Mesenchymal stem cell (in vitro differentiated cells and primary cell): ENCODE results near the gene CNR1.

Experiments used
- DNase-seq: peaks from one replicate; pipeline ENCODE4 v3.0.0-alpha.2; 2013
- H2AFZ ChIP-seq: one replicate; pipeline ENCODE4 v1.6.1; 2013; ENCODE audit warnings: low read depth, mild to moderate bottlenecking, control low read depth, inconsistent platforms, low read length, moderate library complexity
- H2AK5ac ChIP-seq: 2 replicates; pipeline ENCODE4 v1.6.1; 2013; ENCODE audit warnings: low read length, moderate library complexity, mild to moderate bottlenecking, inconsistent platforms; ENCODE audit not compliant: severe bottlenecking
- H2BK120ac ChIP-seq: one replicate; pipeline ENCODE4 v1.6.1; 2013; ENCODE audit warnings: low read depth, mild to moderate bottlenecking, inconsistent platforms, low read length, moderate library complexity
- H2BK12ac ChIP-seq, 2 experiments: one replicate each; pipeline ENCODE4 v1.6.1; 2013; ENCODE audit warnings: inconsistent platforms in 2 of 2, low read length in 2 of 2, mild to moderate bottlenecking in 2 of 2, moderate library complexity in 2 of 2, control low read depth in 1 of 2
- H2BK15ac ChIP-seq: one replicate; pipeline ENCODE4 v1.6.1; 2013; ENCODE audit warnings: mild to moderate bottlenecking, low read depth, inconsistent platforms; ENCODE audit not compliant: poor library complexity, severe bottlenecking
- H2BK5ac ChIP-seq: 2 replicates; pipeline ENCODE4 v1.6.1; 2013; ENCODE audit warnings: low read depth, mild to moderate bottlenecking, low read length, control low read depth, inconsistent platforms; ENCODE audit not compliant: poor library complexity, severe bottlenecking
- H3K14ac ChIP-seq, 2 experiments: one replicate each; pipeline ENCODE4 v1.6.1; 2013; ENCODE audit warnings: inconsistent platforms in 2 of 2, low read length in 2 of 2, control low read depth in 1 of 2, mild to moderate bottlenecking in 1 of 2, moderate library complexity in 1 of 2
- H3K18ac ChIP-seq, 2 experiments: one replicate each; pipeline ENCODE4 v1.6.1; 2013; ENCODE audit warnings: inconsistent platforms in 2 of 2, low read length in 2 of 2, control low read depth in 1 of 2, low read depth in 1 of 2, mild to moderate bottlenecking in 1 of 2
- H3K23ac ChIP-seq, 2 experiments: one replicate each; pipeline ENCODE4 v1.6.1; 2013; ENCODE audit warnings: inconsistent platforms in 2 of 2, low read length in 2 of 2, mild to moderate bottlenecking in 2 of 2, moderate library complexity in 2 of 2, control low read depth in 1 of 2
- H3K27ac ChIP-seq: 2 replicates; pipeline ENCODE4 v1.5.1; 2013; ENCODE audit warnings: mild to moderate bottlenecking, moderate library complexity, low read length, control low read depth, inconsistent platforms; ENCODE audit not compliant: poor library complexity, severe bottlenecking
- H3K27me3 ChIP-seq, 2 experiments: 2 replicates each; pipeline versions ENCODE4 v1.6.1 to v1.7.0; 2013; ENCODE audit warnings: low read length in 2 of 2, mild to moderate bottlenecking in 2 of 2, moderate library complexity in 2 of 2, control low read depth in 1 of 2, inconsistent platforms in 1 of 2; ENCODE audit not compliant: control insufficient read depth in 1 of 2, insufficient read depth in 1 of 2
- H3K36me3 ChIP-seq, 2 experiments: 2 replicates each; pipeline versions ENCODE4 v1.6.1 to v1.7.0; 2013; ENCODE audit warnings: low read length in 2 of 2, control low read depth in 1 of 2, inconsistent platforms in 1 of 2, low read depth in 1 of 2, mild to moderate bottlenecking in 1 of 2; ENCODE audit not compliant: insufficient read depth in 2 of 2, control insufficient read depth in 1 of 2
- H3K4ac ChIP-seq, 2 experiments: one replicate each; pipeline ENCODE4 v1.6.1; 2013; ENCODE audit warnings: inconsistent platforms in 2 of 2, low read length in 2 of 2, mild to moderate bottlenecking in 2 of 2, moderate library complexity in 2 of 2, control low read depth in 1 of 2, low read depth in 1 of 2
- H3K4me1 ChIP-seq: 2 replicates; pipeline ENCODE4 v1.6.1; 2013; ENCODE audit warnings: low read depth, low read length, control low read depth; ENCODE audit not compliant: control insufficient read depth, insufficient read depth
- H3K4me2 ChIP-seq: 2 replicates; pipeline ENCODE4 v1.6.1; 2013; ENCODE audit warnings: low read length, mild to moderate bottlenecking, inconsistent platforms; ENCODE audit not compliant: poor library complexity, severe bottlenecking
- H3K4me3 ChIP-seq, 2 experiments: 2 replicates each; pipeline versions ENCODE4 v1.5.1 to v1.7.0; 2013; ENCODE audit warnings: low read length in 2 of 2, mild to moderate bottlenecking in 2 of 2, control low read depth in 1 of 2, low read depth in 1 of 2; ENCODE audit not compliant: insufficient read depth in 1 of 2
- H3K79me1 ChIP-seq: replicated peaks from 2 replicates; pipeline ENCODE4 v1.6.1; 2013; ENCODE audit warnings: mild to moderate bottlenecking, control low read depth, low read length, inconsistent platforms; ENCODE audit not compliant: poor library complexity, severe bottlenecking
- H3K9ac ChIP-seq: 2 replicates; pipeline ENCODE4 v1.7.0; 2013; ENCODE audit warnings: mild to moderate bottlenecking, low read length, moderate library complexity
- H3K9me3 ChIP-seq: 2 replicates; pipeline ENCODE4 v1.7.0; 2013; ENCODE audit warnings: mild to moderate bottlenecking, low read length; ENCODE audit not compliant: control insufficient read depth
- H4K8ac ChIP-seq: one replicate; pipeline ENCODE4 v1.6.1; 2013; ENCODE audit warnings: inconsistent platforms, mild to moderate bottlenecking, low read length, moderate library complexity
- H4K91ac ChIP-seq: one replicate; pipeline ENCODE4 v1.6.1; 2013; ENCODE audit warnings: mild to moderate bottlenecking, low read length, inconsistent platforms
- WGBS: methylation state at CpG from one replicate; pipeline ENCODE4 v1.1.7; 2013; ENCODE audit warnings: mixed read lengths; 5-methylcytosine and 5-hydroxymethylcytosine counted together

CNR1 gene

DNA sequence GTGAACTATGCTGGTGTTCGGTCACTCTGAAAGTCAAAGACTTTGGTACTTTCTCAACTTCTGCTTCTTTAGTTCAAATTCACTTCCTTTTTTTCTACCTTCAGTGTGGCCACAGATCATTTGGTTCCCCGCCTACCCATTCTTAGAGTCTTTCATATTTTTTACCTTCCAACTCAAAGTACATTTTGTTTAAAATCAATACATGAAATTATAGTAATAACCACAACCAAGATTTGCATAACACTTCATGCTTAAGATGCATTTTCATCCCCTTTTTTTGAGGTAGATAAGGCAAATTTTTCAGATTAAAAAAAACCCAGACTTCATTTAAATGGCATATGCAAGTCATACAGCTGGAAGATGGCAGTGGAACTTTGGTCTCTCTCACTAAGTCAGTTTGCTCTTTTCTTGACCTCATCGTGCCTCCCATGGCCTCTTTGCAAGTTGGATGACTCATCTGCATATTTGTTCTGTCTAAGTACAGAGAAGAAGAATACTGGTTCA lies 11.9 kb upstream of the CNR1 start:
- Histone ChIP-seq H3K4ac (no peak overlapping the region), H3K9me3 (no peaks in the 10 kb centered on the region), H2BK5ac (no peak overlapping the region), H3K79me1 (no peaks in the 10 kb centered on the region), H3K27ac (no peak overlapping the region), H3K18ac (no peak overlapping the region), H3K4me1 (no peaks in the 10 kb centered on the region), H3K14ac (no peak overlapping the region), H2BK15ac (no peak overlapping the region), H2AFZ (no peak overlapping the region), H3K4me2 (no peak overlapping the region), H4K91ac (no peak overlapping the region), H3K36me3 (no peaks in the 10 kb centered on the region), H2AK5ac (no peak overlapping the region), H2BK120ac (no peak overlapping the region), H3K23ac (no peak overlapping the region), H2BK12ac (no peak overlapping the region), H3K27me3 (peaks cover 0 to 3% of the 10 kb centered on the region in 2 experiments), H3K9ac (no peak overlapping the region), H3K4me3 (no peak overlapping the region), H4K8ac (no peak overlapping the region)
- 80% methylated on average over 2 of the region's 3 CpGs for WGBS
- DNase-seq = no peak

GRCh38 chr6:88174906-88175305 lies 8.8 kb upstream of the CNR1 start:
- DNase-seq = no peak
- no peaks in the 10 kb centered on the region for H3K79me1 ChIP-seq
- no peak overlapping the region for H2AFZ ChIP-seq
- H2AK5ac ChIP-seq = no peak overlapping the region
- H2BK5ac ChIP-seq = no peak overlapping the region
- H3K14ac ChIP-seq = no peak overlapping the region
- H3K9ac ChIP-seq = no peak overlapping the region
- no peaks in the 10 kb centered on the region for H3K4me1 ChIP-seq
- H2BK15ac ChIP-seq = no peak overlapping the region
- WGBS = 83% methylated on average over 4 of the region's 4 CpGs
- H4K91ac ChIP-seq = no peak overlapping the region
- no peak overlapping the region for H3K4me3 ChIP-seq
- H3K4me2 ChIP-seq = no peak overlapping the region
- no peak overlapping the region for H2BK120ac ChIP-seq
- no peaks in the 10 kb centered on the region for H3K36me3 ChIP-seq
- peaks cover 0 to 5% of the 10 kb centered on the region in 2 experiments for H3K27me3 ChIP-seq
- no peak overlapping the region for H3K27ac ChIP-seq
- H3K18ac ChIP-seq = no peak overlapping the region
- peaks cover under 1% of the 10 kb centered on the region for H3K9me3 ChIP-seq
- no peak overlapping the region for H4K8ac ChIP-seq
- no peak overlapping the region for H3K4ac ChIP-seq
- no peak overlapping the region for H2BK12ac ChIP-seq
- H3K23ac ChIP-seq = no peak overlapping the region

- Histone ChIP-seq H2BK15ac (no peak overlapping the region), H2BK5ac (no peak overlapping the region), H4K91ac (no peak overlapping the region), H3K18ac (no peak overlapping the region), H4K8ac (no peak overlapping the region), H3K4ac (no peak overlapping the region), H3K4me3 (no peak overlapping the region), H2AFZ (no peak overlapping the region), H2BK120ac (no peak overlapping the region), H2BK12ac (no peak overlapping the region), H2AK5ac (no peak overlapping the region), H3K79me1 (no peaks in the 10 kb centered on the region), H3K9ac (no peak overlapping the region), H3K4me2 (no peak overlapping the region), H3K4me1 (peaks cover 12% of the 10 kb centered on the region), H3K23ac (no peak overlapping the region), H3K27me3 (peaks cover 22 to 41% of the 10 kb centered on the region in 2 experiments), H3K36me3 (no peaks in the 10 kb centered on the region), H3K27ac (no peak overlapping the region), H3K9me3 (peaks cover 3% of the 10 kb centered on the region), H3K14ac (no peak overlapping the region)
- no peak for DNase-seq
- 90% methylated on average over 2 of the region's 2 CpGs for WGBS
These were observed 5.2 kb upstream of the CNR1 start for GRCh38 chr6:88171312-88171711.

- DNase-seq = no peak
- no peak overlapping the region for H3K9ac ChIP-seq
- H3K79me1 ChIP-seq = no peaks in the 10 kb centered on the region
- peaks cover 3% of the 10 kb centered on the region for H3K9me3 ChIP-seq
- no peak overlapping the region for H3K18ac ChIP-seq
- H3K4me1 ChIP-seq = peaks cover 21% of the 10 kb centered on the region
- no peak overlapping the region for H3K4me3 ChIP-seq
- H3K27ac ChIP-seq = no peak overlapping the region
- H4K8ac ChIP-seq = no peak overlapping the region
- H2BK5ac ChIP-seq = no peak overlapping the region
- H2AK5ac ChIP-seq = no peak overlapping the region
- H3K36me3 ChIP-seq = no peaks in the 10 kb centered on the region
- H4K91ac ChIP-seq = no peak overlapping the region
- H2BK120ac ChIP-seq = no peak overlapping the region
- H3K14ac ChIP-seq = no peak overlapping the region
- no peak overlapping the region for H2BK15ac ChIP-seq
- H3K23ac ChIP-seq = no peak overlapping the region
- 86% methylated on average over 3 of the region's 3 CpGs for WGBS
- H3K4ac ChIP-seq = no peak overlapping the region
- H2BK12ac ChIP-seq = no peak overlapping the region
- H2AFZ ChIP-seq = no peak overlapping the region
- H3K4me2 ChIP-seq = no peak overlapping the region
- H3K27me3 ChIP-seq = peaks cover 35 to 68% of the 10 kb centered on the region in 2 experiments
These were observed 2.2 kb upstream of the CNR1 start for GRCh38 chr6:88168362-88168761.
